Loucy (cell line): ENCODE data around the gene SHFL.

Experiments used
- EZH2phosphoT487 ChIP-seq: fragments of 200-600 bp; IDR thresholded peaks from 2 replicates; pipeline ENCODE4 v1.6.1; 2018; ENCODE audit warnings: antibody characterized with exemption, mild to moderate bottlenecking, moderate library complexity, borderline replicate concordance
- TF ChIP-seq, protein P1 (sequence below): fragments of 200-600 bp; sonication (generic); conservative IDR thresholded peaks from 2 replicates; pipeline ENCODE4 v1.5.1; 2014; ENCODE audit warnings: mild to moderate bottlenecking, antibody characterized with exemption, low read length

DNA sequence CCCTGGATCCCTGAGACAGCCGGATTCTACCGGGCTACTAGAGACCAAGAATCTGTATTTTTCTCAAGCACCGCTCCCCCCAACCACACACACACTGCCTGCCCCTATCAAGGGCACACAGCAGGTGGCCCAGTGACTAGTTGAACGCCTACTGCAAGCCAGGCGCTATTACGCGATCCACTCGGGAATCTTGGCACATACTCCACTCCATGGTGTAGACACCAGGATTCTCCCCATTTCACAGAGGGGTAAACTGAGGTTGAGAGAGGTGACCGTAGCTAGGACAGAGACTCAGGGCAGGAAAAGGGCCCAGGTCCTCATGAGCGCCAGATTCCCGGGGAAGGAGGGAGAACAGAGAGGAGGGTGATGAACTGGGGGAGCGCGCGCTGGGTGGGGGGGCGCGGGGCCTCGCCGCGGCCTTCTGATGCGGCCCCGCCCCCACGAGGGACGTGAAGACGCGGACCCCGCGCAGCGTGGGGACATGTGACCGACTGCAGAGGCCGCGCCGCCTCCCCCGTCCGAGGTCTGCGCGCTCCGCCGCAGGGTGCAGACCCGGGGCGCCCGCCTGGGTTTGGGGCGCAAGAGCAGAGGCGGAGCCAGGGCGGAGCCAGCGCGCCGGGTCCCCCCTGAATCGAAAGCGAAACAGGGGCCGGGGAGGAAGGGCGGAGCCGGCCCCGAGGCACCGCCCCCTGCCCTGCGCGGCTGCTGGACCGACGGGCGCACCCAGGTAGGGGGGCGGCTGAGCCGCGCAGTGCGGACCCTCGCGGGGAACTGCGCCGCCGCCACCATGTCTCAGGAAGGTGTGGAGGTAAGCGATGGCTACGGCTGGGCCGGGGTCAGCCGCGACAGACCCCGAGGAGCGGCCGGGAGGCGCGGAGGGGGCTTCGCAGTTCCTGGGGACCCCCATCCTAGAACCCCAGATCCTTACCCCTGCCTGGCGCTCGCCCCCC is at the start of gene SHFL:
- TF ChIP-seq, protein P1, sequence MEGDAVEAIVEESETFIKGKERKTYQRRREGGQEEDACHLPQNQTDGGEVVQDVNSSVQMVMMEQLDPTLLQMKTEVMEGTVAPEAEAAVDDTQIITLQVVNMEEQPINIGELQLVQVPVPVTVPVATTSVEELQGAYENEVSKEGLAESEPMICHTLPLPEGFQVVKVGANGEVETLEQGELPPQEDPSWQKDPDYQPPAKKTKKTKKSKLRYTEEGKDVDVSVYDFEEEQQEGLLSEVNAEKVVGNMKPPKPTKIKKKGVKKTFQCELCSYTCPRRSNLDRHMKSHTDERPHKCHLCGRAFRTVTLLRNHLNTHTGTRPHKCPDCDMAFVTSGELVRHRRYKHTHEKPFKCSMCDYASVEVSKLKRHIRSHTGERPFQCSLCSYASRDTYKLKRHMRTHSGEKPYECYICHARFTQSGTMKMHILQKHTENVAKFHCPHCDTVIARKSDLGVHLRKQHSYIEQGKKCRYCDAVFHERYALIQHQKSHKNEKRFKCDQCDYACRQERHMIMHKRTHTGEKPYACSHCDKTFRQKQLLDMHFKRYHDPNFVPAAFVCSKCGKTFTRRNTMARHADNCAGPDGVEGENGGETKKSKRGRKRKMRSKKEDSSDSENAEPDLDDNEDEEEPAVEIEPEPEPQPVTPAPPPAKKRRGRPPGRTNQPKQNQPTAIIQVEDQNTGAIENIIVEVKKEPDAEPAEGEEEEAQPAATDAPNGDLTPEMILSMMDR: no peak
- TF ChIP-seq EZH2phosphoT487: no peak
